Karpas-422 (cell line): ENCODE data around the gene SERPINB6. TPM values are rescaled to one million over a fixed set of nuclear protein-coding genes. Genes with fewer than 3 reads are reported as not detected.
A peak's percentile ranks its signal among the peaks of the same experiment; 100 is the strongest.
"Not testable (repeated sequence)": the region's sequence is repeated elsewhere in the genome, so short reads cannot be mapped to it uniquely, and the experiment has no call there.

Source experiments
- DNase-seq: peaks from one replicate; pipeline ENCODE4 v3.0.0-alpha.2; 2015
- H2AFZ ChIP-seq: fragments of 200-600 bp; sonication (generic); 2 replicates; pipeline ENCODE4 v1.6.1; 2014; ENCODE audit warnings: antibody characterized with exemption, low read length, mixed read lengths
- H3K27ac ChIP-seq: fragments of 200-600 bp; sonication (generic); 2 replicates; pipeline ENCODE4 v1.5.1; 2014; ENCODE audit warnings: mild to moderate bottlenecking, low read length, moderate library complexity
- H3K27me3 ChIP-seq: fragments of 200-600 bp; sonication (generic); 2 replicates; pipeline ENCODE4 v1.6.1; 2014; ENCODE audit warnings: low read length, mixed read lengths
- H3K36me3 ChIP-seq: fragments of 200-600 bp; sonication (generic); 2 replicates; pipeline ENCODE4 v1.6.1; 2014; ENCODE audit warnings: low read length, mixed read lengths; ENCODE audit not compliant: insufficient read depth
- H3K4me1 ChIP-seq: fragments of 200-600 bp; sonication (generic); 2 replicates; pipeline ENCODE4 v1.6.1; 2014; ENCODE audit warnings: mild to moderate bottlenecking, low read length, mixed read lengths
- H3K4me2 ChIP-seq: fragments of 200-600 bp; sonication (generic); 2 replicates; pipeline ENCODE4 v1.6.1; 2014; ENCODE audit warnings: low read length, low read depth, mild to moderate bottlenecking; ENCODE audit not compliant: poor library complexity, severe bottlenecking
- H3K4me3 ChIP-seq: fragments of 200-600 bp; sonication (generic); 2 replicates; pipeline ENCODE4 v1.5.1; 2014; ENCODE audit warnings: mild to moderate bottlenecking, antibody characterized with exemption, low read length, mixed read lengths
- H3K79me2 ChIP-seq: fragments of 200-600 bp; sonication (generic); 2 replicates; pipeline ENCODE4 v1.6.1; 2014; ENCODE audit warnings: mild to moderate bottlenecking, low read length, mixed read lengths
- H3K9ac ChIP-seq: fragments of 200-600 bp; sonication (generic); 2 replicates; pipeline ENCODE4 v1.6.0; 2014; ENCODE audit warnings: low read length
- H3K9me2 ChIP-seq: fragments of 200-600 bp; sonication (generic), shearing (Covaris generic); replicated peaks from 2 replicates; pipeline ENCODE4 v1.6.0; 2014; ENCODE audit warnings: mild to moderate bottlenecking, low read length, moderate library complexity; ENCODE audit not compliant: insufficient read depth
- H3K9me3 ChIP-seq: fragments of 300-700, 200-600 bp; sonication (generic); 2 replicates; pipeline ENCODE4 v1.6.1; 2014; ENCODE audit warnings: low read length, mixed read lengths
- H4K20me1 ChIP-seq: fragments of 200-600 bp; sonication (generic); 2 replicates; pipeline ENCODE4 v1.6.1; 2014; ENCODE audit warnings: mild to moderate bottlenecking, antibody characterized with exemption, low read length, low read depth; ENCODE audit not compliant: insufficient read depth
- total RNA-seq: library from RNA; depleted of rRNA; stranded (reverse); fragments of >200 nt; shearing (Covaris generic); gene quantifications from 2 replicates; pipeline ENCODE4 v1.2.3, GENCODE V29; 2014; ENCODE audit warnings: low replicate concordance

SERPINB6 gene
- total RNA-seq, 1 experiment from 2014 or later, result not detected

DNA sequence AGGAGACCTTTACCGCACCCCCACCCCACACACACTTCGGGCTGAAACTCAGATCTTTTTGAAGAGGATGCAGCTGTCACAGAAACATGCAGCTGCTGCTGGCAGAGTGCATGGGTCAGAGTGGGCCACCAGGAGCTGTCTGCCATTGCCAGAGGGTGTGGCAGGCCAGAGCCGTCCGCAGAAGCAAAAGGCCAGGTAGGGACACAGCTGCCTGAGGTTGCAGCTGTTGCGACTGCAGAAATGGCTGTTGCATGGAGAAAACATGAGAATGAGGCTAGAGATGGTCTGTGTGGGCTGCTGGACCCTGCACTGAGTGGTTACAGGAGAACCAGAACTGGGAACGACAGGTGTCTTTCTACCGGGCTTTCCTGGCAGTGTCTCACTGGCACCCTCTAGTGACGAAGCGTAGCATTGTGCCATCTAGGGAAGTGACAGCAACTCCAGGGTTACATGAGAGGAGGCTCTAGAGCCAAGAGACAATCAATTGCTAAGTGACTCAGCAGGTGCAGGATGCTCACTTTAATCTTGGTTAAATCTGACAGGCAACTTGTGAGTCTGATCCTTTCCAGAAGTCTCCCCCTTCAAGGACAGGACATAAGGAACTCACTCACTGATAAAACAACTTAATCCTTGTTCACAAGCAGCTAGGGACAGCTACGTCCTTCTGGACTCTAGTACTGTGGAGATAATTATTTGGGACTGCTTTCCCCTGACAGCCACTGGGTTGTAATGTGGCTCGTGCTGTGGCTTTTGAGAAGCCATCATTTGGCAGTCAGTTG is 39.2 kb downstream of the SERPINB6 start:
- Histone ChIP-seq H3K27ac (no peak overlapping the region), H3K4me3 (no peak overlapping the region), H2AFZ (no peak overlapping the region)

DNA sequence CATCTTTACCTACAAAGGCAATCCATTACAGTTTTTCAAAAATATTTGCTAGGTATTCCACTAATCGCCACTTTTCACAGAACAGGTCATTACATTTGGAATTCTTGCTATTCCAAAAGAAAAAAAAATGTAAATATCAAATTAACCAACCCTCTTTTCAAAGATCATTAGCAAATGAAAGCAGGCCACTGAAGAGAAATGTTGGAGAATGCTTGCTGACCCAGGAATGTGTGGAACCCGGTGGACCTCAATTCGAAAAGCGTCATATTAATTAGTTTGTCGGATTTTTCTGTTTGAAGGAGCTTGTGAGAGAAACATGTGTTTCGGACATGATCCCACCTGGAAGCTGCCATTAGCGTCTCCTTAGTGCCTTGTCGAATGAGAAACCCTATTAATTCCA is 40.3 kb downstream of the SERPINB6 start:
- Histone ChIP-seq H3K4me1 (peaks cover 6% of the 10 kb centered on the region), H3K27me3 (no peaks in the 10 kb centered on the region), H3K36me3 (no peaks in the 10 kb centered on the region), H3K4me2 (no peak overlapping the region), H3K4me3 (no peak overlapping the region), H3K9ac (no peak overlapping the region), H3K79me2 (no peaks in the 10 kb centered on the region), H3K27ac (no peak overlapping the region), H3K9me3 (no peaks in the 10 kb centered on the region), H3K9me2 (no peaks in the 10 kb centered on the region), H2AFZ (no peak overlapping the region), H4K20me1 (no peaks in the 10 kb centered on the region)
- DNase-seq, result no peak

More for the DNA sequence above, 39.2 kb downstream of the SERPINB6 start:
- Histone ChIP-seq H3K79me2 (no peaks in the 10 kb centered on the region), H3K9me2 (no peaks in the 10 kb centered on the region), H3K4me1 (peaks cover 6% of the 10 kb centered on the region), H3K9me3 (no peaks in the 10 kb centered on the region), H3K36me3 (no peaks in the 10 kb centered on the region), H4K20me1 (no peaks in the 10 kb centered on the region), H3K27me3 (no peaks in the 10 kb centered on the region), H3K4me2 (no peak overlapping the region), H3K9ac (peak overlapping the region; percentile 16; the same call in 1 of the 2 replicates)
- DNase-seq, result peak; percentile 91

DNA sequence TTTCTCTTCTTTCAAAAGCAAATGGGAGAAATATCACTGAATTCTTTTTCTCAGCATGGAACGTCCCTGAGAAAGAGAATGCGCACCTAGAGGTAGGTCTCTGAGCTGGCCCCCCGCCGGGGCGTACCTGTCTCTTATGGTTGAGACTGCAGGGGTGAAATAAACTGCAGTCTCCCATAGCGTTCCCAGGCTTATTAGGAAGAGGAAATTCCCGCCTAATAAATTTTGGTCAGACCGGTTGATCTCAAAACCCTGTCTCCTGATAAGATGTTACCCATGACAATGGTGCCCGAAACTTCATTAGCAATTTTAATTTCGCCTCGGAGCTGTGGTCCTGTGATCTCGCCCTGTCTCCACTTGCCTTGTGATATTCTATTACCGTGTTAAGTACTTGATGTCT is 43.4 kb downstream of the SERPINB6 start:
- not testable (repeated sequence) for H4K20me1 ChIP-seq, DNase-seq

GRCh38 chr6:2925842-2926747 is 45.3 kb downstream of the SERPINB6 start:
- not testable (repeated sequence) for H3K9me3 ChIP-seq, H3K4me3 ChIP-seq, H3K9ac ChIP-seq, H3K4me1 ChIP-seq, H3K79me2 ChIP-seq, DNase-seq, H4K20me1 ChIP-seq, H3K9me2 ChIP-seq, H3K36me3 ChIP-seq, H3K27me3 ChIP-seq, H2AFZ ChIP-seq, H3K4me2 ChIP-seq, H3K27ac ChIP-seq

More for the DNA sequence above, 43.4 kb downstream of the SERPINB6 start:
- not testable (repeated sequence) for H3K9me2 ChIP-seq, H2AFZ ChIP-seq, H3K9me3 ChIP-seq, H3K27me3 ChIP-seq, H3K79me2 ChIP-seq, H3K27ac ChIP-seq, H3K4me1 ChIP-seq, H3K4me3 ChIP-seq, H3K9ac ChIP-seq, H3K4me2 ChIP-seq, H3K36me3 ChIP-seq

DNA sequence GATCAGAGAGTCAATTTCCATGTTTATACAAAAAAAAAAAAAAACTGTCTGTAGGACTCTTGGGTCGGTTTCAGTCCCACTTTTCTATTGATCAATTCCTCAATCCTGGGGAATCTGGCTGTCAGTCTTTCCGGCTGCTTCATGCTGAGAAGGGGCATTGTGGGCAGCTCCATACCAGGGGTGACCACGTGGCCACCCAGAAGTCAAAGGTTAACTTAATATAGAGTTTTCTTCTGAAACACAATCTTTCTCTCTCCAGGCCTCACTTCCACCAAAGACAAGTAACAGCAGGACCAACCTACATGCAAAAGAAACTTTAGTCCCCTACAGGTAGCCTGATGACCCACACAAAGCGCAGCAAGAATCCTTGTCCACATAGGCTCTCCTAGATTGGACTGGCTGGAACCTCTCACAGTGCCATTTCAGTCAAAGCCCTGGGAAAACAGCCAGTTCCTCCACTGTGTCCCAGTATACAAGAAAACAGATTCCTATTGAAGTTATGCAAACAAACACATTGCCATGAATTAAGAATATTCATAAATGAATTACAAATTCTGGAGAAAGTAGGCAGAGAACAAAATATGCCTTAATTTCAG is 49.7 kb downstream of the SERPINB6 start:
- H3K9me3 ChIP-seq, result no peaks in the 10 kb centered on the region
- H4K20me1 ChIP-seq, result no peaks in the 10 kb centered on the region
- no peak overlapping the region for H3K4me3 ChIP-seq
- H3K4me2 ChIP-seq, result no peak overlapping the region
- no peak for DNase-seq
- no peaks in the 10 kb centered on the region for H3K9me2 ChIP-seq
- H3K27me3 ChIP-seq, result no peaks in the 10 kb centered on the region
- no peak overlapping the region for H2AFZ ChIP-seq
- H3K9ac ChIP-seq, result no peak overlapping the region
- H3K27ac ChIP-seq, result no peak overlapping the region
- no peaks in the 10 kb centered on the region for H3K36me3 ChIP-seq
- H3K79me2 ChIP-seq, result no peaks in the 10 kb centered on the region
- no peaks in the 10 kb centered on the region for H3K4me1 ChIP-seq

DNA sequence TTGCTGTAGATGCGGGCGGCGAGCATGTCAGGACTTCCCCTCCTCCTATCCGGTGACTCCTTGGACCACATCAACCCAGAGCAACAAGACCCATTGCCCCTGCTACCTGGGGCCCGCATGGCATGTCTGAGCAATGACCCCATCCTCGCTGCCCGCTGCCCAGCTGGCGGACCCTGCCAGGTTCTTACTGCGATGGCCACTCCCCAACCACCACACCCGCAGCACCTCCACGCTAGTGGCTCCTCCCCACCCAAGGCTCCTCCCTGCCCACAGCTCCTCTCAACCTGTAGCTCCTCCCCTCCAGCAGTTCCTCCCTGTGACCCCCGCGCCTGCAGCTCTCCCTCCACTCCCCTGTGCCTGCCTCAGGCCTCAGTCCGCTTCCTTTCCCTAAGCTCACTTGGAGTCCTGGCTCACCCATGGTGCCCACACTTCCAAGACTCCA is 50.7 kb downstream of the SERPINB6 start:
- no peaks in the 10 kb centered on the region for H3K9me3 ChIP-seq
- no peaks in the 10 kb centered on the region for H3K79me2 ChIP-seq
- H3K9ac ChIP-seq, result no peak overlapping the region
- H2AFZ ChIP-seq, result no peak overlapping the region
- no peak overlapping the region for H3K4me3 ChIP-seq
- DNase-seq, result no peak
- H3K27me3 ChIP-seq, result no peaks in the 10 kb centered on the region
- no peaks in the 10 kb centered on the region for H3K4me1 ChIP-seq
- no peak overlapping the region for H3K4me2 ChIP-seq
- no peaks in the 10 kb centered on the region for H3K36me3 ChIP-seq
- no peak overlapping the region for H3K27ac ChIP-seq
- no peaks in the 10 kb centered on the region for H4K20me1 ChIP-seq
- no peaks in the 10 kb centered on the region for H3K9me2 ChIP-seq

GRCh38 chr6:2919886-2920285 is 51.5 kb downstream of the SERPINB6 start:
- Histone ChIP-seq H3K4me1 (no peaks in the 10 kb centered on the region), H3K27ac (no peak overlapping the region), H3K79me2 (no peaks in the 10 kb centered on the region), H3K36me3 (no peaks in the 10 kb centered on the region), H4K20me1 (no peaks in the 10 kb centered on the region), H3K4me3 (no peak overlapping the region), H3K4me2 (no peak overlapping the region), H3K27me3 (no peaks in the 10 kb centered on the region), H2AFZ (no peak overlapping the region), H3K9me2 (no peaks in the 10 kb centered on the region), H3K9me3 (no peaks in the 10 kb centered on the region), H3K9ac (no peak overlapping the region)
- no peak for DNase-seq

DNA sequence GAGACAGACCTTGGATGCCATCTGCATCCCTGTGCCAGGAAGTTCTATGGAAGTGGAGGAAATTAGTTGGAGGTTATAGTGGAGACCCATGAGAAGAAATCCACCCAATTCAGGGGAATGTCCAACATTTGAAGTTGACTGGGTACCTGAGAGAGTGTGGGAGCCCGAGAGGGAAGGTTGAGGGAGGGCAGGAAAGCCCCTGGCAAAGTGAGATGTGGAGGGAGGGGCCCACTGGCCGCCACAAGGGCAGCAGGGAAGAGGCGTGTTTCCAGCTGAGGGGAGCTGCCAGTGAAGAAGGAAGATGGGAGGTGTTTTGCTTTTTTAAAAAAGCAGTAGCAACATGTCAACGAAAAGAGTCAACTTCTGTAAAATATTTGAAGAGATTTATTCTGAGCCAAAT is 52.0 kb downstream of the SERPINB6 start:
- H3K9me2 ChIP-seq, result no peaks in the 10 kb centered on the region
- no peak overlapping the region for H3K4me2 ChIP-seq
- no peak overlapping the region for H3K27ac ChIP-seq
- H3K9me3 ChIP-seq, result no peaks in the 10 kb centered on the region
- no peak overlapping the region for H3K4me3 ChIP-seq
- no peaks in the 10 kb centered on the region for H3K79me2 ChIP-seq
- no peak overlapping the region for H2AFZ ChIP-seq
- H3K36me3 ChIP-seq, result no peaks in the 10 kb centered on the region
- H4K20me1 ChIP-seq, result no peaks in the 10 kb centered on the region
- H3K9ac ChIP-seq, result no peak overlapping the region
- no peaks in the 10 kb centered on the region for H3K27me3 ChIP-seq
- no peaks in the 10 kb centered on the region for H3K4me1 ChIP-seq
- no peak for DNase-seq
